Calu3 (cell line): ENCODE results near the gene ITIH3. TPM values are rescaled to one million over a fixed set of nuclear protein-coding genes. Genes with fewer than 3 reads are reported as not detected.

ENCODE experiments used
- BruUV-seq: library from RNA; stranded (reverse); fragments of 400-500 nt; replicated peaks from 2 replicates; lab custom pipeline; 2021; lab: Mats Ljungman, UMichigan
- CTCF ChIA-PET: fragments of 300-600 bp; sonication (Branson Sonifier 250); formaldehyde crosslinking; loops from one replicate; lab custom pipeline; 2022; ENCODE audit warnings: antibody characterized with exemption; lab: Charles Lee
- DNase-seq: peaks from one replicate; pipeline ENCODE4 v3.0.0; 2022
- H3K27ac Mint-ChIP-seq: one replicate; pipeline ENCODE4 v1.8.0; 2022; ENCODE audit warnings: mixed read lengths; ENCODE audit not compliant: unreplicated experiment
- H3K27me3 Mint-ChIP-seq: one replicate; pipeline ENCODE4 v1.8.0; 2022; ENCODE audit warnings: mixed read lengths; ENCODE audit not compliant: unreplicated experiment
- H3K36me3 Mint-ChIP-seq: one replicate; pipeline ENCODE4 v1.8.0; 2022; ENCODE audit warnings: mild to moderate bottlenecking, moderate library complexity, mixed read lengths; ENCODE audit not compliant: insufficient read depth, unreplicated experiment
- H3K4me1 Mint-ChIP-seq: one replicate; pipeline ENCODE4 v1.8.0; 2022; ENCODE audit warnings: mild to moderate bottlenecking, low read depth, mixed read lengths; ENCODE audit not compliant: unreplicated experiment
- H3K4me3 Mint-ChIP-seq: one replicate; pipeline ENCODE4 v1.8.0; 2022; ENCODE audit warnings: mild to moderate bottlenecking, low read depth, moderate library complexity, mixed read lengths; ENCODE audit not compliant: unreplicated experiment
- H3K9me3 Mint-ChIP-seq: one replicate; pipeline ENCODE4 v1.8.0; 2022; ENCODE audit warnings: low read depth, mixed read lengths; ENCODE audit not compliant: unreplicated experiment
- CTCF ChIP-seq: fragments of 200-600 bp; IDR thresholded peaks from one replicate; pipeline ENCODE4 v1.8.0; 2022; ENCODE audit warnings: antibody characterized with exemption; ENCODE audit not compliant: unreplicated experiment
- intact Hi-C: fragments of 100-400 bp; cut with micrococcal nuclease; formaldehyde crosslinking; loops from one replicate; pipeline ENCODE4 v1.10.0; 2022; ENCODE audit not compliant: unreplicated experiment
- microRNA-seq: library from miRNA; unstranded; fragments of <30 nt; microRNA quantifications from one replicate; pipeline ENCODE4 v1.2.0, GENCODE V29; 2022
- total RNA-seq: library from RNA; stranded (reverse); gene quantifications from 2 replicates; pipeline ENCODE4 v1.2.3, GENCODE V29; 2022

Gene ITIH3
- total RNA-seq, 1 experiment from 2014 or later = not detected

DNA sequence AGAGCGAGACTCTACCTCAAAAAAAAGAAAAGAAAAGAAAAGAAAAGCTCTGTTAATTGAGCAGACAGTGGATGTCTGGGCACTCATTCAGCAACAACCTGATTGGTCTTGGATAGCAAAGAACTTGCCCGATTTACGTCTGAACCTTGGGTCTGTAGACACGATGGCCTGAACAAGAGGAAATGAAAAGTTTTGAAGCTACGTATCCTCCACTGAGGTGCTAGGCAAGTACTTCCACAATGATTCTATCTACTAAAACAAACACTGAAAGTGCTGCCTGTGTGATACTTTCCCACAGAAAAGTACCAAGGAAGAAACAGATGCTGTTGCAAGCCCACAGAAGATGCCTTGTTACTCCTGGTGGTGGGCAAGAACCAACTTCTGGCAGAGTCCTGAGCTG is 62.1 kb downstream of the ITIH3 start:
- no peak for TF ChIP-seq CTCF
- intact Hi-C loops = no loop called here
- CTCF ChIA-PET = no interaction called here
- no peaks in the 10 kb centered on the region for H3K36me3 Mint-ChIP-seq
- no TSS peak for BruUV-seq
- no peak overlapping the region for H3K27ac Mint-ChIP-seq
- DNase-seq = no peak
- no peak overlapping the region for H3K4me3 Mint-ChIP-seq
- H3K27me3 Mint-ChIP-seq = no peaks in the 10 kb centered on the region
- H3K9me3 Mint-ChIP-seq = no peaks in the 10 kb centered on the region
- no peaks in the 10 kb centered on the region for H3K4me1 Mint-ChIP-seq

DNA sequence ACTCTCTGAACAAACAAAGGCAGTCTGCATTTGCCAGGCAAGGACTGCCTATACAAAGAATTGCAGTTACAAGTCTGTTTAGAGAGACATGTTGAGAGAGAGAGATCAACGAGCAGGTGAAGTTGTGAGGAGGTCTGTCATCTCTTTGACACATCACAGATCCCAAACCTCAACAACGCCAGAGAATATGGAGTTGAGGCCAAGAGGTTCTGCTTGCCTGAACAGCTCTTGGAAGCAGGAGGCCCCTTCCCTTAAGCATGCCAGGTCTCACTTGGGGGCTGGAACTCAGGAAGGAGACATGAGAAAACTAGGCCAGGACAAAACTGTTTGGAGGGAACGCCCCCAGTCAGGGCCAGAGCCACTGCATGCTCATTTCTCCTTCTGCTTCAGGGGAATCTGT is 62.5 kb downstream of the ITIH3 start:
- Mint-ChIP-seq H3K27ac (no peak overlapping the region), H3K9me3 (no peaks in the 10 kb centered on the region), H3K27me3 (no peaks in the 10 kb centered on the region), H3K36me3 (no peaks in the 10 kb centered on the region), H3K4me3 (no peak overlapping the region), H3K4me1 (no peaks in the 10 kb centered on the region)
- intact Hi-C loops = no loop called here
- DNase-seq = no peak
- BruUV-seq = no TSS peak
- CTCF ChIA-PET = no interaction called here
- no peak for TF ChIP-seq CTCF

GRCh38 chr3:52857864-52858263 is 63.3 kb downstream of the ITIH3 start:
- Mint-ChIP-seq H3K4me3 (no peak overlapping the region), H3K27me3 (no peaks in the 10 kb centered on the region), H3K9me3 (no peaks in the 10 kb centered on the region), H3K27ac (no peak overlapping the region), H3K36me3 (no peaks in the 10 kb centered on the region), H3K4me1 (no peaks in the 10 kb centered on the region)
- CTCF ChIA-PET = no interaction called here
- no TSS peak for BruUV-seq
- no peak for DNase-seq
- intact Hi-C loops = no loop called here
- TF ChIP-seq CTCF = no peak

Small RNA genes within 50 kb of the gene (microRNA-seq; reads per million reads assigned to microRNA genes)
- gene MIR8064 = not detected

Other genes with a start within 250 kb of the ITIH3 start
- 48.5 and 54.9 TPM in 2 replicates for gene PBRM1, start 108.9 kb upstream of the ITIH3 start, total RNA-seq
- gene GNL3, start 108.8 kb upstream of the ITIH3 start, total RNA-seq = 113 and 118 TPM in 2 replicates
- gene GLT8D1, start 89.0 kb upstream of the ITIH3 start, total RNA-seq = 36.2 and 40.3 TPM in 2 replicates
- 147 and 151 TPM in 2 replicates for gene SPCS1, start 88.7 kb upstream of the ITIH3 start, total RNA-seq
- gene NEK4, start 23.9 kb upstream of the ITIH3 start, total RNA-seq = 31.9 and 33.8 TPM in 2 replicates
- gene ITIH1, start 17.2 kb upstream of the ITIH3 start, total RNA-seq = 0.47 and 1.0 TPM in 2 replicates
- 1.6 and 3.0 TPM in 2 replicates for gene ITIH4, start 35.9 kb downstream of the ITIH3 start, total RNA-seq
- gene MUSTN1, start 40.2 kb downstream of the ITIH3 start, total RNA-seq = 0.66 TPM in 1 of 2 replicates, not detected in the other
- 11.7 and 13.3 TPM in 2 replicates for gene STIMATE, start 102.8 kb downstream of the ITIH3 start, total RNA-seq